HG03432 (cell line): Measurements from ENCODE around the gene NOL4L.

Experiments used
- ATAC-seq: cut with Tn5 transposase; IDR thresholded peaks from one replicate; pipeline ENCODE4 v1.9.1; 2021; ENCODE audit warnings: mild to moderate bottlenecking, moderate library complexity; ENCODE audit not compliant: unreplicated experiment

NOL4L gene

GRCh38 chr20:32577023-32577422 is 8.1 kb downstream of the NOL4L start:
- ATAC-seq, result no peak

GRCh38 chr20:32576560-32576959 is 8.6 kb downstream of the NOL4L start:
- no peak for ATAC-seq

GRCh38 chr20:32575805-32576204 is 9.3 kb downstream of the NOL4L start:
- ATAC-seq, result no peak

- no peak for ATAC-seq
Observed at GRCh38 chr20:32575227-32575581, 9.9 kb downstream of the NOL4L start.

GRCh38 chr20:32574296-32575226 is 10.6 kb downstream of the NOL4L start:
- ATAC-seq, result no peak

GRCh38 chr20:32573167-32573851 is 11.8 kb downstream of the NOL4L start:
- ATAC-seq, result no peak

GRCh38 chr20:32572271-32572968 is 12.7 kb downstream of the NOL4L start:
- no peak for ATAC-seq

GRCh38 chr20:32571566-32571965 is 13.6 kb downstream of the NOL4L start:
- no peak for ATAC-seq

GRCh38 chr20:32570401-32571190 is 14.5 kb downstream of the NOL4L start:
- ATAC-seq, result no peak

- ATAC-seq, result no peak
Observed at GRCh38 chr20:32569380-32570305, 15.5 kb downstream of the NOL4L start.

GRCh38 chr20:32569018-32569379 is 16.1 kb downstream of the NOL4L start:
- no peak for ATAC-seq

- ATAC-seq, result no peak
Observed at GRCh38 chr20:32567384-32568178, 17.6 kb downstream of the NOL4L start.

GRCh38 chr20:32566379-32567374 is 18.5 kb downstream of the NOL4L start:
- ATAC-seq, result no peak

- no peak for ATAC-seq
Observed at GRCh38 chr20:32565735-32566032, 19.4 kb downstream of the NOL4L start.

- no peak for ATAC-seq
Observed at GRCh38 chr20:32564921-32565734, 20.0 kb downstream of the NOL4L start.

- ATAC-seq, result no peak
Observed at GRCh38 chr20:32564440-32564839, 20.7 kb downstream of the NOL4L start.
